Stimulated activated CD4-positive, alpha-beta T cell treated with anti-CD3 and anti-CD28 coated beads, TNF-alpha, amount 100 ng/mL, for 4 hours (primary cell): ENCODE data around the gene RAD1.
A peak's percentile ranks its signal among the peaks of the same experiment; 100 is the strongest.
"Not testable (repeated sequence)": the region's sequence is repeated elsewhere in the genome, so short reads cannot be mapped to it uniquely, and the experiment has no call there.

Experiments
- DNase-seq, 3 experiments: peaks; one replicate each; pipeline ENCODE4 v3.0.0-alpha.2; 2020; ENCODE audit warnings: low read depth in 3 of 3

The RAD1 gene

GRCh38 chr5:34915139-34915855 is at the start of gene RAD1, which contains the start of gene BRIX1:
Gene RAD1, minus strand, starts transcription at chr5:34915504. Its CDS starts 612 bp downstream, at chr5:34914892.
Gene BRIX1, plus strand, starts transcription at chr5:34915711. Its CDS starts 28 bp downstream, at chr5:34915739.
- DNase-seq: peak; percentile 81 to 89 (median 88)

GRCh38 chr5:34959323-34959722 is 44.0 kb upstream of the RAD1 start:
- DNase-seq: no peak

GRCh38 chr5:34957857-34958690 is 42.8 kb upstream of the RAD1 start:
- no peak for DNase-seq

GRCh38 chr5:34957321-34957720 is 42.0 kb upstream of the RAD1 start:
- no peak for DNase-seq

GRCh38 chr5:34944460-34945047 is 29.2 kb upstream of the RAD1 start:
- DNase-seq: no peak

GRCh38 chr5:34944044-34944443 is 28.7 kb upstream of the RAD1 start:
- no peak for DNase-seq

- no peak for DNase-seq
Measured at GRCh38 chr5:34941936-34942335, 26.6 kb upstream of the RAD1 start.

- DNase-seq: no peak
Measured at GRCh38 chr5:34932947-34933346, 17.6 kb upstream of the RAD1 start.

GRCh38 chr5:34930870-34931269 is 15.6 kb upstream of the RAD1 start:
- DNase-seq: no peak

GRCh38 chr5:34930462-34930844 is 15.1 kb upstream of the RAD1 start:
- no peak for DNase-seq

GRCh38 chr5:34929720-34930461 is 14.6 kb upstream of the RAD1 start:
- DNase-seq: peak; percentile 55 to 65 (median 57)

- DNase-seq: peak; percentile 97 to 98 (median 98)
Measured at GRCh38 chr5:34929134-34929719, 13.9 kb upstream of the RAD1 start, which contains the start of gene DNAJC21. Gene DNAJC21, plus strand, starts transcription at chr5:34929559. Its CDS starts 261 bp downstream, at chr5:34929820.

- no peak for DNase-seq
Measured at GRCh38 chr5:34928267-34928666, 13.0 kb upstream of the RAD1 start.

GRCh38 chr5:34927785-34928184 is 12.5 kb upstream of the RAD1 start:
- no peak for DNase-seq

GRCh38 chr5:34926318-34926888 is 11.1 kb upstream of the RAD1 start:
- DNase-seq: no peak

GRCh38 chr5:34924462-34924765 is 9.1 kb upstream of the RAD1 start:
- DNase-seq: no peak

- DNase-seq: peak in 1 of 3 experiments; percentile 17
Measured at GRCh38 chr5:34923694-34924461, 8.6 kb upstream of the RAD1 start.

- not testable (repeated sequence) for DNase-seq
Measured at GRCh38 chr5:34923256-34923655, 8.0 kb upstream of the RAD1 start.

- no peak for DNase-seq
Measured at GRCh38 chr5:34919077-34919476, 3.8 kb upstream of the RAD1 start.

GRCh38 chr5:34918025-34918424 is 2.7 kb upstream of the RAD1 start:
- no peak for DNase-seq
